HepG2 (cell line): ENCODE data around the gene HEXIM1. TPM values are rescaled to one million over a fixed set of nuclear protein-coding genes. Genes with fewer than 3 reads are reported as not detected.

Source experiments
- AGO2 ChIP-seq: fragments of 200-400 bp; formaldehyde crosslinking; optimal IDR thresholded peaks from 2 replicates; pipeline ENCODE3; 2017; ENCODE audit warnings: mild to moderate bottlenecking, low read depth, low read length, moderate library complexity
- BCL6 ChIP-seq: IDR thresholded peaks from 2 replicates; pipeline ENCODE4 v1.6.1; 2016; ENCODE audit warnings: missing genetic modification reagents, missing compliant biosample characterization
- CBX1 ChIP-seq: IDR thresholded peaks from one replicate; pipeline ENCODE4 v1.6.1; 2016; ENCODE audit warnings: antibody characterized with exemption, low read depth
- HNF4A ChIP-seq: sonication (generic); formaldehyde crosslinking; IDR thresholded peaks from 2 replicates; pipeline ENCODE4 v1.4.0; 2020; ENCODE audit warnings: missing genetic modification reagents
- JUN ChIP-seq: sonication (generic); formaldehyde crosslinking; IDR thresholded peaks from 2 replicates; pipeline ENCODE4 v1.4.0; 2020; ENCODE audit warnings: mild to moderate bottlenecking, missing genetic modification reagents
- KLF15 ChIP-seq: sonication (generic); formaldehyde crosslinking; IDR thresholded peaks from 2 replicates; pipeline ENCODE4 v1.8.1; 2023; ENCODE audit warnings: borderline replicate concordance, mild to moderate bottlenecking, inconsistent platforms, missing genetic modification reagents, mixed read lengths
- MIER2 ChIP-seq: IDR thresholded peaks from 2 replicates; pipeline ENCODE4 v1.6.1; 2016; ENCODE audit warnings: missing biosample characterization, missing genetic modification reagents
- NFIC ChIP-seq: IDR thresholded peaks from 2 replicates; pipeline ENCODE4 v1.6.1; 2012; ENCODE audit warnings: mild to moderate bottlenecking, low read length, inconsistent platforms
- PHF21A ChIP-seq: sonication (generic); formaldehyde crosslinking; IDR thresholded peaks from 2 replicates; pipeline ENCODE4 v1.5.0; 2020; ENCODE audit warnings: mild to moderate bottlenecking, missing genetic modification reagents
- RARG ChIP-seq: sonication (generic); formaldehyde crosslinking; IDR thresholded peaks from 2 replicates; pipeline ENCODE4 v1.4.0; 2020; ENCODE audit warnings: low read depth, mild to moderate bottlenecking, missing genetic modification reagents
- RFX1 ChIP-seq: fragments of 450-650 bp; IDR thresholded peaks from 2 replicates; pipeline ENCODE4 v1.6.1; 2017
- SNAI1 ChIP-seq: sonication (generic); formaldehyde crosslinking; IDR thresholded peaks from 2 replicates; pipeline ENCODE4 v1.5.0; 2020; ENCODE audit warnings: mild to moderate bottlenecking, missing genetic modification reagents, borderline replicate concordance
- ZHX1 ChIP-seq: sonication (generic); formaldehyde crosslinking; IDR thresholded peaks from 2 replicates; pipeline ENCODE4 v1.8.1; 2022; ENCODE audit warnings: low read depth, mild to moderate bottlenecking, missing genetic modification reagents
- ZNF101 ChIP-seq: sonication (generic); formaldehyde crosslinking; IDR thresholded peaks from 2 replicates; pipeline ENCODE4 v1.4.0; 2020; ENCODE audit warnings: mild to moderate bottlenecking, low read depth, missing genetic modification reagents, borderline replicate concordance
- ZNF142 ChIP-seq: sonication (generic); formaldehyde crosslinking; IDR thresholded peaks from 2 replicates; pipeline ENCODE4 v1.4.0; 2020; ENCODE audit warnings: missing genetic modification reagents
- ZNF24 ChIP-seq: fragments of 450-650 bp; IDR thresholded peaks from 2 replicates; pipeline ENCODE4 v1.6.1; 2017; ENCODE audit warnings: antibody characterized with exemption, mild to moderate bottlenecking
- ZNF382 ChIP-seq: sonication (generic); formaldehyde crosslinking; IDR thresholded peaks from 2 replicates; pipeline ENCODE4 v1.5.0; 2020; ENCODE audit warnings: missing genetic modification reagents, mild to moderate bottlenecking, borderline replicate concordance
- ZNF564 ChIP-seq: sonication (generic); formaldehyde crosslinking; IDR thresholded peaks from 2 replicates; pipeline ENCODE4 v1.8.1; 2023; ENCODE audit warnings: mild to moderate bottlenecking, missing genetic modification reagents
- ZNF720 ChIP-seq: sonication (generic); formaldehyde crosslinking; IDR thresholded peaks from 2 replicates; pipeline ENCODE4 v1.4.0; 2020; ENCODE audit warnings: missing genetic modification reagents
- ZNF772 ChIP-seq: sonication (generic); formaldehyde crosslinking; IDR thresholded peaks from 2 replicates; pipeline ENCODE4 v1.5.0; 2020; ENCODE audit warnings: mild to moderate bottlenecking, missing genetic modification reagents
- ZNF782 ChIP-seq: sonication (generic); formaldehyde crosslinking; IDR thresholded peaks from 2 replicates; pipeline ENCODE4 v1.4.0; 2020; ENCODE audit warnings: missing genetic modification reagents, mild to moderate bottlenecking, borderline replicate concordance
- polyA plus RNA-seq, 8 experiments: library from polyadenylated mRNA; depleted of rRNA in 3 of 8; stranded (reverse) in 7 of 8; unstranded in 1 of 8; fragments of >200 nt; fragmentation: Illumina TruSeq in 4 of 8; extraction: Trizol in 4 of 8; gene quantifications; 2 replicates each; pipeline versions ENCODE4 v1.2.1 to v1.2.3, GENCODE V29; 2011 to 2016; ENCODE audit warnings: low read depth in 4 of 8, missing spikeins in 1 of 8, mixed read lengths in 1 of 8; ENCODE audit not compliant: insufficient read depth in 1 of 8
- total RNA-seq, 5 experiments: library from RNA; depleted of rRNA; stranded (reverse); fragments of >200 nt; fragmentation: Illumina TruSeq; extraction: Trizol; gene quantifications; 2 replicates each; pipeline ENCODE4 v1.2.3, GENCODE V29; 2016; ENCODE audit warnings: low read depth in 1 of 5

The HEXIM1 gene
- total and polyA plus RNA-seq, 2 of the 13 experiments (the other 11 are each of a cell fraction or from before 2014, with no cell fraction given) = 10.5 to 16.6 TPM

- no peak for TF ChIP-seq ZHX1 (CRISPR knock-in tag)
- TF ChIP-seq ZNF382 (CRISPR knock-in tag) = no peak
- no peak for TF ChIP-seq ZNF101 (CRISPR knock-in tag)
- no peak for TF ChIP-seq SNAI1 (CRISPR knock-in tag)
- 0 out of 2 replicates have a peak, but pooled peaks have one; percentile 72 for TF ChIP-seq ZNF720
- no peak for TF ChIP-seq ZNF564 (CRISPR knock-in tag)
- TF ChIP-seq BCL6 = peak; percentile 89
- TF ChIP-seq ZNF142 (CRISPR knock-in tag) = no peak
- TF ChIP-seq JUN (CRISPR knock-in tag) = no peak
- TF ChIP-seq ZNF24 = no peak
- TF ChIP-seq RARG (CRISPR knock-in tag) = no peak; the same call in none of the 2 replicates
- TF ChIP-seq AGO2 = peak; percentile 80
- TF ChIP-seq KLF15 = no peak
- TF ChIP-seq ZNF782 (CRISPR knock-in tag) = 0 out of 2 replicates have a peak, but pooled peaks have one; percentile 9
- TF ChIP-seq MIER2 = peak; percentile 67; the same call in 1 of the 2 replicates
- peak; percentile 53; the same call in 1 of the 2 replicates for TF ChIP-seq HNF4A
- peak; percentile 70 for TF ChIP-seq CBX1
- TF ChIP-seq RFX1 = no peak
- 0 out of 2 replicates have a peak, but pooled peaks have one; percentile 25 for TF ChIP-seq PHF21A
- 0 out of 2 replicates have a peak, but pooled peaks have one; percentile 8 for TF ChIP-seq NFIC
- no peak; the same call in 1 of the 2 replicates for TF ChIP-seq ZNF772 (CRISPR knock-in tag)
These were observed 878 bp downstream of the HEXIM1 start (continued) for GRCh38 chr17:45149037-45149668.
